ENCODE data around the gene PLEKHS1. TPM values are rescaled to one million over a fixed set of nuclear protein-coding genes. Genes with fewer than 3 reads are reported as not detected.

The PLEKHS1 gene
- total and polyA plus RNA-seq, 4 experiments from 2014 or later: 0.12 TPM; not detected in 3

DNA sequence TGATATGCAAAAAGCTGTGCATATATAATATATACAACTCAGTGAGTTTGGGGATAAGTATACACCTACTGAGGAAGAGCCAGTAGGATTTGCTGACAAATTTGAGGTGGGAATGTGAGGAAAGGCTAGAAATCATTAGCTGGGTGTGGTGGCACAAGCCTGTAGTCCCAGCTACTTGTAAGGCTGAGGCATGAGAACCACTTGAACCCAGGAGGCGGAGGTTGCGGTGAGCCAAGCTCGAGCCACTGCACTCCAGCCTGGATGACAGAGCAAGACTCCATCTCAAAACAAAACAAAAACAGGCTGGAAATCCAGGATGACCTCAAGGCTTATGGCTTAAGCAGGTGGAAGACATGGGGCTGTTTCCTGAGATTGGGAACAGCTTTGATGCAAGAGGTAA lies 10.6 kb upstream of the PLEKHS1 start:
- no peak overlapping the region for H3K27ac Mint-ChIP-seq
- no peak overlapping the region for H3K27ac ChIP-seq (ENCODE audit: low read depth, low read length)
- no peak overlapping the region for H3K4me3 Mint-ChIP-seq
- intact Hi-C loops (cut with micrococcal nuclease): no loop called here
- H3K27me3 ChIP-seq (ENCODE audit: insufficient read depth, low read length): no peaks in the 10 kb centered on the region
- no peaks in the 10 kb centered on the region for H3K36me3 ChIP-seq (ENCODE audit: insufficient read depth, low read length)
- no peaks in the 10 kb centered on the region for H3K36me3 Mint-ChIP-seq
- ChIA-PET CTCF (ENCODE audit: partially characterized antibody) (no interaction called here), POLR2A (ENCODE audit: partially characterized antibody) (interaction anchor here (0.6 kb wide), 1 partner anchor 12 kb away, joined by 4 read pairs; no protein-coding TSS in a partner anchor)
- DNase-seq: no peak
- peaks cover 5 to 9% of the 10 kb centered on the region in 2 donors for H3K27me3 Mint-ChIP-seq
- peaks cover 0 to 3% (median 0%) of the 10 kb centered on the region in 8 donors for H3K9me3 Mint-ChIP-seq
- no peaks in the 10 kb centered on the region for H3K9me3 ChIP-seq (ENCODE audit: control insufficient read depth in 1 of 2, low read length in 2 of 2)
- no peaks in the 10 kb centered on the region for H3K4me1 Mint-ChIP-seq
- H3K4me3 ChIP-seq (ENCODE audit: low read length in 2 of 2): no peak overlapping the region
- no peaks in the 10 kb centered on the region for H3K4me1 ChIP-seq (ENCODE audit: insufficient read depth, low read length)

DNA sequence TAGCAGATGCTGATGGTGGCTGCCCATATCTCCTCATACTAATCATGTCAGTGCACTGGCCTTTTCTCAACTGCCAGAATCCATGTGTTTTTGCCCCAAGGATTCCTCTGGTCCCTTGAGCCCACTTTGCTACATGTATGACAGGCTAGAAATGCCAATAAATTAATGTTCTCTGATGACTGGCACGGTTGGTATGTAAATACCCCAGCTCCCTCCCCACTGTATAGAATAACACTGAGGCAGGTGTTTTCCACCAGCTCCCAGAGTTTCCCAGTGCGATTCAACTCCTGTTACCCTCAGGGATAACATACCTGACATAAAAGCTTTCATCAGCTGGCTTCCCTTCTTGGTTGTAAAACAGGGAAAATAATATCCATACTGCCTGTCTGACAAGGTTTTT lies 9.0 kb upstream of the PLEKHS1 start:
- H3K27ac Mint-ChIP-seq: no peak overlapping the region
- intact Hi-C loops (cut with micrococcal nuclease): no loop called here
- DNase-seq: no peak
- no peak overlapping the region for H3K4me3 Mint-ChIP-seq
- H3K27me3 Mint-ChIP-seq: peaks cover 9 to 12% of the 10 kb centered on the region in 2 donors
- ChIA-PET POLR2A (ENCODE audit: partially characterized antibody) (no interaction called here), CTCF (ENCODE audit: partially characterized antibody) (no interaction called here)
- no peaks in the 10 kb centered on the region for H3K4me1 Mint-ChIP-seq
- no peaks in the 10 kb centered on the region for H3K27me3 ChIP-seq (ENCODE audit: insufficient read depth, low read length)
- H3K27ac ChIP-seq (ENCODE audit: low read depth, low read length): no peak overlapping the region
- H3K9me3 ChIP-seq (ENCODE audit: control insufficient read depth in 1 of 2, low read length in 2 of 2): no peaks in the 10 kb centered on the region
- H3K9me3 Mint-ChIP-seq: peaks cover 0 to 3% (median 0%) of the 10 kb centered on the region in 8 donors
- H3K4me1 ChIP-seq (ENCODE audit: insufficient read depth, low read length): no peaks in the 10 kb centered on the region
- H3K36me3 ChIP-seq (ENCODE audit: insufficient read depth, low read length): no peaks in the 10 kb centered on the region
- H3K36me3 Mint-ChIP-seq: no peaks in the 10 kb centered on the region
- no peak overlapping the region for H3K4me3 ChIP-seq (ENCODE audit: low read length in 2 of 2)

DNA sequence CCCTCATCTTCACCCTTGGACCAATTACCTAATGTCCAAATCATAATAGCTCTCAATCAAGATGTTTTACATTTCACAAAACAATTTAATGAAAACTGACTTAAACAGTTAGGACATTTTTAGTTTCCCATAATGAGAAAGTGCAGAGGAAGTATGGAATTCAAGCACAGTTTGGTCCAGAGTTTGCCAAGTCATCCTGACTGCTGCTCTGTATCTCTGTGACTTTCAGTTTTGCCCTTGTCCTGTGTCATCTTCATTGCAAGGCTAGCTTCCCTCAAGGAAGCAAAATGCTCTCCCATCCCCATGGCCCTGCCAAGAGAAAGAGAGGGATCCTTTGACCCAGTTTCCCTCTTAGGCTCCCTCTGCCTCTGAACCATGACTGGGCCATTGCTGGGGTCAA lies 7.9 kb upstream of the PLEKHS1 start:
- Histone ChIP-seq H3K27me3 (ENCODE audit: insufficient read depth, low read length) (no peaks in the 10 kb centered on the region), H3K27ac (ENCODE audit: low read depth, low read length) (no peak overlapping the region), H3K36me3 (ENCODE audit: insufficient read depth, low read length) (no peaks in the 10 kb centered on the region), H3K4me1 (ENCODE audit: insufficient read depth, low read length) (no peaks in the 10 kb centered on the region), H3K4me3 (ENCODE audit: low read length in 2 of 2) (no peak overlapping the region), H3K9me3 (ENCODE audit: control insufficient read depth in 1 of 2, low read length in 2 of 2) (no peaks in the 10 kb centered on the region)
- intact Hi-C loops (cut with micrococcal nuclease): no loop called here
- Mint-ChIP-seq H3K4me3 (no peak overlapping the region), H3K36me3 (no peaks in the 10 kb centered on the region), H3K4me1 (no peaks in the 10 kb centered on the region), H3K9me3 (peaks cover 0 to 5% (median 0%) of the 10 kb centered on the region in 8 donors), H3K27me3 (peaks cover 9 to 12% of the 10 kb centered on the region in 2 donors), H3K27ac (no peak overlapping the region)
- ChIA-PET CTCF (ENCODE audit: partially characterized antibody) (no interaction called here), POLR2A (ENCODE audit: partially characterized antibody) (no interaction called here)
- DNase-seq: no peak

DNA sequence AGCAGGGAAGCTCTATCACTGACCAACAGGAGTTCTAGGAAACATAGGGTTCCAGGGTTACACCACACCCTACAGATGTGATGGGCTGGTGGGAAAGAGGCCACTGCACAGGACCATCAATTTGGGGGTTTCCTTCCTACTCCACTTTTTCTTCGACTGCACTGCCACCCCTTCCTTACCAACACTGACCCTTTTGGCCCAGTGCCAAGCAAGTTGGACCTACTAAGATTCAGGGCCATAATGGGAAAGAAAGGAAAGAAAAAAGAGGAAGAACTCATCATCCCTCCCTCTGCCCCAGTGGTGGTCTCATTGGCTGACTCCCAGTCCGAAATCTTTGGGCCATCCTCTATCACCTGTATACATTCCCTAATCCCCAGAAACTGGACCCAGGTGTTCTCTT lies 6.1 kb upstream of the PLEKHS1 start:
- H3K27ac Mint-ChIP-seq: no peak overlapping the region
- intact Hi-C loops (cut with micrococcal nuclease): no loop called here
- no peak for DNase-seq
- no peaks in the 10 kb centered on the region for H3K4me1 Mint-ChIP-seq
- Histone ChIP-seq H3K36me3 (ENCODE audit: insufficient read depth, low read length) (no peaks in the 10 kb centered on the region), H3K27me3 (ENCODE audit: insufficient read depth, low read length) (no peaks in the 10 kb centered on the region), H3K9me3 (ENCODE audit: control insufficient read depth in 1 of 2, low read length in 2 of 2) (no peaks in the 10 kb centered on the region), H3K4me3 (ENCODE audit: low read length in 2 of 2) (no peak overlapping the region), H3K27ac (ENCODE audit: low read depth, low read length) (no peak overlapping the region), H3K4me1 (ENCODE audit: insufficient read depth, low read length) (no peaks in the 10 kb centered on the region)
- H3K9me3 Mint-ChIP-seq: peaks cover 0 to 5% (median 0%) of the 10 kb centered on the region in 8 donors
- H3K4me3 Mint-ChIP-seq: no peak overlapping the region
- peaks cover 9 to 12% of the 10 kb centered on the region in 2 donors for H3K27me3 Mint-ChIP-seq
- H3K36me3 Mint-ChIP-seq: no peaks in the 10 kb centered on the region
- ChIA-PET POLR2A (ENCODE audit: partially characterized antibody) (no interaction called here), CTCF (ENCODE audit: partially characterized antibody) (no interaction called here)

DNA sequence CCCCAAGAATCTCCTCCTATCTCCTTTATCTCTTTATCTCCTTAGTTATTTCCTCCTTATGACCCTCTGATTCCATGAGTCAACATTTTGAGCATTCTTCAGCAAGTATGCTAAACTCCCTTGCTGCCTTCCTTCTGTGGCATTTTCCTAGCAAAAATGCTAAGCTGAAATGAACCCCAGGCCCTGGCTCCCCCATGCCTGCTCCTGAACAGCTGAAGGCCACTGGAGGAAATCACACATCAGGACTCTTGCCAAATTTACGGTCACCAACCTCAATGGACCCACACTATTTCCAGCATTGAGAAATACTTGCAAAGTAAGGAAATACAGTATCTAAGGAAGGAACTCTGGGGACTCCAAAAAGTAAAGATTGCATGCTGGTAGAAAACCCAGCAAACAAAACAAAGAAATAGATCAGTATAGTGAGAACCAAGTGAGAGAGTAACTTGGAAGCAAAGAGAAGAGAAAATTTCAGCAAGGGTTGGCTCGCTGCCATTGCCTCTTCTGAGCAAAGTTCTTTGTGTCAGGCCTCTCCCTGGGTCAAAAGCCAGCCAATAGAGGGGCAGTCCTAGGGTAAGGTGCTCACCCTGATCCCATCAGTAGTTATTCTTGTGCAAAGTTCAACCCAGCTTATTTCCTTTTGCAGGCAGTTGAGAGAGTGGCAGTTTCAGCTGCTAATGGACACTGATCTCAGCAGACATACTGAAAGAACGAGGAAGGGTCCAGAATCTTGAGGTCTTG lies 5.1 kb upstream of the PLEKHS1 start:
- H3K4me1 Mint-ChIP-seq: no peaks in the 10 kb centered on the region
- CTCF ChIA-PET (ENCODE audit: partially characterized antibody): no interaction called here
- H3K4me3 Mint-ChIP-seq: no peak overlapping the region
- intact Hi-C loops (cut with micrococcal nuclease): no loop called here
- no peaks in the 10 kb centered on the region for H3K4me1 ChIP-seq (ENCODE audit: insufficient read depth, low read length)
- no peaks in the 10 kb centered on the region for H3K9me3 ChIP-seq (ENCODE audit: control insufficient read depth in 1 of 2, low read length in 2 of 2)
- peaks cover 0 to 5% (median 0%) of the 10 kb centered on the region in 8 donors for H3K9me3 Mint-ChIP-seq
- POLR2A ChIA-PET (ENCODE audit: partially characterized antibody): no interaction called here
- no peaks in the 10 kb centered on the region for H3K36me3 ChIP-seq (ENCODE audit: insufficient read depth, low read length)
- no peaks in the 10 kb centered on the region for H3K36me3 Mint-ChIP-seq
- peaks cover 8 to 12% of the 10 kb centered on the region in 2 donors for H3K27me3 Mint-ChIP-seq
- peak overlapping the region in 1 of 7 donors; percentile 69 for H3K27ac Mint-ChIP-seq
- H3K27ac ChIP-seq (ENCODE audit: low read depth, low read length): no peak overlapping the region
- H3K27me3 ChIP-seq (ENCODE audit: insufficient read depth, low read length): no peaks in the 10 kb centered on the region
- DNase-seq: no peak
- H3K4me3 ChIP-seq (ENCODE audit: low read length in 2 of 2): no peak overlapping the region

DNA sequence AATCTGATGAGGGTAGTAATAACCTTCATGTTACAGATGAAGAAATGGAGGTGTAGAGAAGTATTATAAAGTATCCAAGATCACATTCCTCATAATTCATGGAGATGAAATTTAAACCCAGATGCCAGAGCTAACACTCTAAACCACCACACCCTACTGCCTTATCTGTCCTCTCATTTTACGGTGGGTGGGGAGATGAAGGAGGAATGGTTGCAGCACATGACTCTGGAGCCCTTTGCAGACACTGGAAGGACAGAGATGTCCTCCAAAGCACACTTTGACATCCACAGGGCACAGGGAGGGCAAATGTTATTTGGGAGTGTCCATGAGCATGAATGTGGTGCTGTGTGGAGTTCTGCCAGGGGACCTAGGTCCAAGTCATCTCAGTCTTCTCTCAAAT lies 1.1 kb downstream of the PLEKHS1 start:
- no peaks in the 10 kb centered on the region for H3K4me1 ChIP-seq (ENCODE audit: insufficient read depth, low read length)
- H3K4me3 ChIP-seq (ENCODE audit: low read length in 2 of 2): no peak overlapping the region
- CTCF ChIA-PET (ENCODE audit: partially characterized antibody): no interaction called here
- Mint-ChIP-seq H3K4me1 (no peaks in the 10 kb centered on the region), H3K9me3 (peaks cover 0 to 2% (median 0%) of the 10 kb centered on the region in 8 donors), H3K36me3 (no peaks in the 10 kb centered on the region), H3K4me3 (no peak overlapping the region), H3K27me3 (peaks cover 8 to 10% of the 10 kb centered on the region in 2 donors), H3K27ac (no peak overlapping the region)
- no peaks in the 10 kb centered on the region for H3K9me3 ChIP-seq (ENCODE audit: control insufficient read depth in 1 of 2, low read length in 2 of 2)
- intact Hi-C loops (cut with micrococcal nuclease): no loop called here
- H3K36me3 ChIP-seq (ENCODE audit: insufficient read depth, low read length): no peaks in the 10 kb centered on the region
- no peaks in the 10 kb centered on the region for H3K27me3 ChIP-seq (ENCODE audit: insufficient read depth, low read length)
- no peak overlapping the region for H3K27ac ChIP-seq (ENCODE audit: low read depth, low read length)
- DNase-seq: no peak
- POLR2A ChIA-PET (ENCODE audit: partially characterized antibody): no interaction called here

DNA sequence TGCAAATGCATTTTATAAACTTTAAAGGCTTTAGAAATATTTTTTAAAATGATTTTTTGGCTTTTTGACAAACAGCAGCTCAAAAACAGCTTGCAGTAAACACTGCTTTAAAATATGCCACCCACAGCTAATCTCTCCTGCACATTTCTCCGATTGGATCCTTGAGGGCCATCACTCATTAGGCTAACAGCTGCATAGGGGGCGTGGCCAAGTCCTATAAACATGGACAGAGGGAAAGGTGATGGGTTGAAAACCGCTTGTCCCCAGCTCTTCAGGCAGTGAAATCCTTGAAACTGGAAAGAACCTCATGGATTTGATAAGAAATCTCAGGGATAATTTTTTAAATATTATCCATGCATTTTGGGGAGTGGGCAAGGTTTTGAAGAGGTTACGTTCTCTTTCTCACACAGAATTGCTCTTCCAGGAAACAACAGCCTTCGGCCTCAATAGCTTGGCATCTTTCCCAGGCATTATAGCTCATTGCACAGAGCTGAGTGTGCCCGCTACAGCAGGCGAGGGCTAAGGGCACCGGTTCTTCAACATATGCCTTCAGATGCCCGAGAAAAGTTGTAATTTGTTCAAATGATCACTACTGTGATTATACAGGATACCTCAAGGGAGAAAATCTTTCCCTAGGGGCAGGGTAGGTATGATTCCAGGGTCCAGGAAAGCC lies 1.7 kb downstream of the PLEKHS1 start:
- no peak overlapping the region for H3K27ac Mint-ChIP-seq
- ChIA-PET CTCF (ENCODE audit: partially characterized antibody) (no interaction called here), POLR2A (ENCODE audit: partially characterized antibody) (no interaction called here)
- intact Hi-C loops (cut with micrococcal nuclease): no loop called here
- Histone ChIP-seq H3K4me1 (ENCODE audit: insufficient read depth, low read length) (no peaks in the 10 kb centered on the region), H3K9me3 (ENCODE audit: control insufficient read depth in 1 of 2, low read length in 2 of 2) (no peaks in the 10 kb centered on the region), H3K4me3 (ENCODE audit: low read length in 2 of 2) (no peak overlapping the region), H3K27me3 (ENCODE audit: insufficient read depth, low read length) (no peaks in the 10 kb centered on the region), H3K36me3 (ENCODE audit: insufficient read depth, low read length) (no peaks in the 10 kb centered on the region), H3K27ac (ENCODE audit: low read depth, low read length) (no peak overlapping the region)
- no peak for DNase-seq
- H3K27me3 Mint-ChIP-seq: peaks cover 8 to 10% of the 10 kb centered on the region in 2 donors
- no peak overlapping the region for H3K4me3 Mint-ChIP-seq
- H3K36me3 Mint-ChIP-seq: no peaks in the 10 kb centered on the region
- peaks cover 0 to 2% (median 0%) of the 10 kb centered on the region in 8 donors for H3K9me3 Mint-ChIP-seq
- H3K4me1 Mint-ChIP-seq: no peaks in the 10 kb centered on the region
